GM12878 (cell line): ENCODE results near the gene ASAP2. TPM values are rescaled to one million over a fixed set of nuclear protein-coding genes. Genes with fewer than 3 reads are reported as not detected.

ENCODE experiments used
- ASH2L ChIP-seq: fragments of 300-600, 200-600 bp; sonication (generic); IDR thresholded peaks from 2 replicates; pipeline ENCODE4 v1.6.1; 2017; ENCODE audit warnings: low read depth, mild to moderate bottlenecking, borderline replicate concordance
- BMI1 ChIP-seq: fragments of 450-650 bp; IDR thresholded peaks from 2 replicates; pipeline ENCODE4 v1.6.1; 2016; ENCODE audit warnings: mild to moderate bottlenecking, moderate library complexity, borderline replicate concordance
- BRCA1 ChIP-seq: IDR thresholded peaks from 2 replicates; pipeline ENCODE4 v1.6.1; 2011; ENCODE audit warnings: low read depth, low read length, improper control_type of control experiment
- E2F8 ChIP-seq: fragments of 450-650 bp; IDR thresholded peaks from 2 replicates; pipeline ENCODE4 v1.6.1; 2018; ENCODE audit warnings: mild to moderate bottlenecking, low read depth, moderate library complexity; ENCODE audit not compliant: partially characterized antibody
- IKZF2 ChIP-seq, 2 experiments: fragments of 450-650 bp; IDR thresholded peaks; 2 replicates each; pipeline ENCODE4 v1.6.1; 2017; ENCODE audit warnings: mild to moderate bottlenecking in 2 of 2, moderate library complexity in 2 of 2
- MLLT1 ChIP-seq: fragments of 450-650 bp; IDR thresholded peaks from 2 replicates; pipeline ENCODE4 v1.6.1; 2016; ENCODE audit warnings: mild to moderate bottlenecking
- NFIC ChIP-seq: IDR thresholded peaks from 2 replicates; pipeline ENCODE4 v1.6.1; 2012; ENCODE audit warnings: low read depth, mild to moderate bottlenecking, inconsistent platforms, low read length, moderate library complexity
- NFYA ChIP-seq: IDR thresholded peaks from 2 replicates; pipeline ENCODE4 v1.6.1; 2011; ENCODE audit warnings: low read depth, mild to moderate bottlenecking, low read length, improper control_type of control experiment, borderline replicate concordance
- STAT3 ChIP-seq: IDR thresholded peaks from 2 replicates; pipeline ENCODE4 v1.6.1; 2011; ENCODE audit warnings: low read depth, low read length, improper control_type of control experiment
- TCF3 ChIP-seq: IDR thresholded peaks from 2 replicates; pipeline ENCODE4 v1.6.1; 2012; ENCODE audit warnings: low read depth, mild to moderate bottlenecking, low read length, borderline replicate concordance; ENCODE audit not compliant: insufficient read depth
- ZNF622 ChIP-seq: fragments of 450-650 bp; IDR thresholded peaks from 2 replicates; pipeline ENCODE4 v1.6.1; 2017; ENCODE audit warnings: mild to moderate bottlenecking, inconsistent platforms
- polyA plus RNA-seq, 11 experiments: library from polyadenylated mRNA; depleted of rRNA in 4 of 11; unstranded in 6 of 11; stranded (reverse) in 5 of 11; fragments of >200 nt; fragmentation: Nextera tagmentation in 4 of 11; fragmentation: Illumina TruSeq in 1 of 11; extraction: Ambion mirVana in 4 of 11; extraction: Trizol in 1 of 11; gene quantifications; 1 replicate in 1 of 11; 2 replicates in 10 of 11; pipeline versions ENCODE4 v1.2.1 to v1.2.3, GENCODE V29; 2011 to 2016; ENCODE audit warnings: inconsistent platforms in 2 of 11, missing spikeins in 2 of 11, low read depth in 1 of 11
- total RNA-seq, 4 experiments: library from RNA; depleted of rRNA in 3 of 4; stranded (reverse); fragments of >200 nt in 3 of 4; fragmentation: Illumina TruSeq in 1 of 4; extraction: Trizol in 1 of 4; gene quantifications; 2 replicates each; pipeline versions ENCODE4 v1.2.1 to v1.2.3, GENCODE V29; 2013 to 2021

ASAP2 gene
- total and polyA plus RNA-seq, 10 of the 15 experiments (the other 5 are each of a cell fraction or from before 2014, with no cell fraction given): 0.05 to 0.27 (median 0.07) TPM; not detected in 4

- TF ChIP-seq IKZF2 (IDR thresholded peaks at IDR 0.05) (no peak), TCF3 (no peak), BRCA1 (no peak), BMI1 (no peak), NFIC (no peak), STAT3 (no peak), NFYA (no peak), ZNF622 (no peak), ASH2L (no peak), E2F8 (no peak), MLLT1 (no peak)
These were observed 24.9 kb downstream of the ASAP2 start (continued) for GRCh38 chr2:9231291-9232165.
